ENCODE measurements around the gene NARS2. TPM values are rescaled to one million over a fixed set of nuclear protein-coding genes. Genes with fewer than 3 reads are reported as not detected.

NARS2 gene
- total RNA-seq, 1 donor from 2014 or later: 10.4 TPM

GRCh38 chr11:78432058-78432515 lies 142.6 kb downstream of the NARS2 start:
- ATAC-seq: no peak

GRCh38 chr11:78429660-78430059 lies 145.0 kb downstream of the NARS2 start:
- ATAC-seq: no peak

- no peak for ATAC-seq
Observed at GRCh38 chr11:78429209-78429608, 145.5 kb downstream of the NARS2 start.

GRCh38 chr11:78428773-78429172 lies 145.9 kb downstream of the NARS2 start:
- ATAC-seq: no peak

- no peak for ATAC-seq
Observed at GRCh38 chr11:78428266-78428636, 146.4 kb downstream of the NARS2 start.

- ATAC-seq: peak; percentile 95
Observed at GRCh38 chr11:78427615-78428265, 146.9 kb downstream of the NARS2 start.

- ATAC-seq: no peak
Observed at GRCh38 chr11:78426845-78427244, 147.8 kb downstream of the NARS2 start.

GRCh38 chr11:78425399-78426070 lies 149.1 kb downstream of the NARS2 start:
- no peak for ATAC-seq

GRCh38 chr11:78424334-78425270 lies 150.1 kb downstream of the NARS2 start:
- no peak for ATAC-seq

- ATAC-seq: no peak
Observed at GRCh38 chr11:78423241-78423640, 151.4 kb downstream of the NARS2 start.

- ATAC-seq: no peak
Observed at GRCh38 chr11:78420796-78421209, 153.9 kb downstream of the NARS2 start.

GRCh38 chr11:78420255-78420764 lies 154.4 kb downstream of the NARS2 start:
- no peak for ATAC-seq

GRCh38 chr11:78419327-78419726 lies 155.3 kb downstream of the NARS2 start:
- peak; percentile 34 for ATAC-seq

- ATAC-seq: no peak
Observed at GRCh38 chr11:78418584-78419211, 156.0 kb downstream of the NARS2 start.

- peak; percentile 80 for ATAC-seq
Observed at GRCh38 chr11:78417888-78418583, 156.6 kb downstream of the NARS2 start.

- peak; percentile 41 for ATAC-seq
Observed at GRCh38 chr11:78417175-78417887, 157.3 kb downstream of the NARS2 start, which contains the start of gene GAB2. Gene GAB2, minus strand, starts transcription at chr11:78417820. Its CDS starts 100 bp downstream, at chr11:78417720.

- peak; percentile 78 for ATAC-seq
Observed at GRCh38 chr11:78416285-78417174, 158.1 kb downstream of the NARS2 start.

GRCh38 chr11:78415338-78415737 lies 159.3 kb downstream of the NARS2 start:
- no peak for ATAC-seq

GRCh38 chr11:78414321-78415051 lies 160.2 kb downstream of the NARS2 start:
- ATAC-seq: no peak

Data from esophagus mucosa (tissue), 1 donor.